Gastrocnemius medialis (tissue), 4 donors: ENCODE data around the gene CCL2.

Experiments used
- POLR2A ChIP-seq, 2 donors: fragments of 450-650 bp; IDR thresholded peaks; one replicate each; pipeline ENCODE4 v1.6.1; 2017; ENCODE audit warnings: antibody characterized with exemption in 2 of 2, mild to moderate bottlenecking in 2 of 2, moderate library complexity in 2 of 2
- TF ChIP-seq, protein P1 (sequence below), 5 experiments: fragments of 450-650 bp in 3 of 5; fragments of 200-600 bp in 2 of 5; sonication (generic) in 2 of 5; IDR thresholded peaks in 4 of 5; conservative IDR thresholded peaks in 1 of 5; 1 replicate in 4 of 5; 2 replicates in 1 of 5; pipeline ENCODE4 v1.5.1; 2016 to 2019; ENCODE audit warnings: antibody characterized with exemption in 5 of 5, mild to moderate bottlenecking in 3 of 5, moderate library complexity in 3 of 5

DNA sequence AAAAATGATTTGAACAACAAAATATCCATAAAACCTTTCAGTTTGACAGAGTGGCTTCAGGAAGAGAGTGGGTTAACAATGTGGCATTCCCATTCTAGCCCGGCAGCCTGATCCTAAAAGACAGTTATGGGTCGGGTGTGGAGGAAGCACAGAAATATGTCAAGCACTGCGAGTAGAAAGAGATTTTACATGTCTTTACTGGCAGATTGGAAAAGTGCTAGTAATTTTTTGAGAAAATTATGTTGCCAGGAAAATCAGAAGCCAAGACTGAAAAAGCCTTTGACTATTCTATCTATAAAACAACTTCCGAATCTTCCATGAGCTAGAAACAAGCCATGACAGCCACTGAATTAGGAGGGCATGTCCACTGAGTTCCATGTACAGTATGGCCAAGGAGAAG lies 5.8 kb downstream of the CCL2 start:
- TF ChIP-seq, protein P1, sequence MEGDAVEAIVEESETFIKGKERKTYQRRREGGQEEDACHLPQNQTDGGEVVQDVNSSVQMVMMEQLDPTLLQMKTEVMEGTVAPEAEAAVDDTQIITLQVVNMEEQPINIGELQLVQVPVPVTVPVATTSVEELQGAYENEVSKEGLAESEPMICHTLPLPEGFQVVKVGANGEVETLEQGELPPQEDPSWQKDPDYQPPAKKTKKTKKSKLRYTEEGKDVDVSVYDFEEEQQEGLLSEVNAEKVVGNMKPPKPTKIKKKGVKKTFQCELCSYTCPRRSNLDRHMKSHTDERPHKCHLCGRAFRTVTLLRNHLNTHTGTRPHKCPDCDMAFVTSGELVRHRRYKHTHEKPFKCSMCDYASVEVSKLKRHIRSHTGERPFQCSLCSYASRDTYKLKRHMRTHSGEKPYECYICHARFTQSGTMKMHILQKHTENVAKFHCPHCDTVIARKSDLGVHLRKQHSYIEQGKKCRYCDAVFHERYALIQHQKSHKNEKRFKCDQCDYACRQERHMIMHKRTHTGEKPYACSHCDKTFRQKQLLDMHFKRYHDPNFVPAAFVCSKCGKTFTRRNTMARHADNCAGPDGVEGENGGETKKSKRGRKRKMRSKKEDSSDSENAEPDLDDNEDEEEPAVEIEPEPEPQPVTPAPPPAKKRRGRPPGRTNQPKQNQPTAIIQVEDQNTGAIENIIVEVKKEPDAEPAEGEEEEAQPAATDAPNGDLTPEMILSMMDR (IDR thresholded peaks at IDR 0.05 in 4 of 5, conservative IDR thresholded peaks at IDR 0.05 in 1 of 5), result no peak
- TF ChIP-seq POLR2A (IDR thresholded peaks at IDR 0.05), result no peak
